SKM-1 (cell line): ENCODE results near the gene ATP9B.

Source experiments
- DNase-seq: peaks from one replicate; lab custom pipeline; 2025; ENCODE audit not compliant: unreplicated experiment; lab: John Stamatoyannopoulos, UW

ATP9B gene

GRCh38 chr18:79393635-79394533 lies 324.7 kb downstream of the ATP9B start:
- DNase-seq = no peak

GRCh38 chr18:79394534-79395307 lies 325.5 kb downstream of the ATP9B start:
- no peak for DNase-seq

- DNase-seq = no peak
Observed at GRCh38 chr18:79395308-79395640, 326.1 kb downstream of the ATP9B start.

- no peak for DNase-seq
Observed at GRCh38 chr18:79395761-79396404, 326.7 kb downstream of the ATP9B start, which contains the start of gene NFATC1. NFATC1 (plus strand) TSS chr18:79395930; CDS start chr18:79396225, 295 bp downstream.

- DNase-seq = no peak
Observed at GRCh38 chr18:79396431-79397246, 327.4 kb downstream of the ATP9B start.

GRCh38 chr18:79397247-79397829 lies 328.1 kb downstream of the ATP9B start:
- no peak for DNase-seq

- no peak for DNase-seq
Observed at GRCh38 chr18:79397830-79398761, 328.9 kb downstream of the ATP9B start.

- no peak for DNase-seq
Observed at GRCh38 chr18:79399275-79400081, 330.3 kb downstream of the ATP9B start.

- DNase-seq = no peak
Observed at GRCh38 chr18:79400091-79400590, 330.9 kb downstream of the ATP9B start.

- no peak for DNase-seq
Observed at GRCh38 chr18:79400591-79401381, 331.6 kb downstream of the ATP9B start.

GRCh38 chr18:79401494-79402208 lies 332.5 kb downstream of the ATP9B start:
- no peak for DNase-seq

GRCh38 chr18:79402209-79402576 lies 333.0 kb downstream of the ATP9B start:
- DNase-seq = no peak

GRCh38 chr18:79402977-79403722 lies 334.0 kb downstream of the ATP9B start:
- no peak for DNase-seq

- no peak for DNase-seq
Observed at GRCh38 chr18:79403723-79404566, 334.8 kb downstream of the ATP9B start.

GRCh38 chr18:79404567-79404910 lies 335.3 kb downstream of the ATP9B start:
- no peak for DNase-seq
